Neutrophil (primary cell): Measurements from ENCODE around the gene ELL.

Experiments used
- H3K27ac ChIP-seq: fragments of 200-600 bp; sonication (generic); 2 replicates; pipeline ENCODE4 v1.5.1; 2016; ENCODE audit warnings: mild to moderate bottlenecking, moderate library complexity
- H3K27me3 ChIP-seq: fragments of 200-600 bp; sonication (generic); 2 replicates; pipeline ENCODE4 v1.6.0; 2016; ENCODE audit warnings: mild to moderate bottlenecking
- H3K36me3 ChIP-seq: fragments of 200-600 bp; sonication (generic); 2 replicates; pipeline ENCODE4 v1.5.1; 2017
- H3K4me1 ChIP-seq, 2 experiments: fragments of 200-600 bp in 1 of 2; sonication (generic) in 1 of 2; 1 replicate in 1 of 2; 2 replicates in 1 of 2; pipeline versions ENCODE4 v1.5.1 to v1.6.1; 2013 to 2016; ENCODE audit warnings: low read depth in 1 of 2, low read length in 1 of 2, mild to moderate bottlenecking in 1 of 2, moderate library complexity in 1 of 2; ENCODE audit not compliant: control insufficient read depth in 1 of 2, insufficient read depth in 1 of 2
- H3K4me3 ChIP-seq, 2 experiments: fragments of 200-600 bp in 1 of 2; sonication (generic) in 1 of 2; 1 replicate in 1 of 2; 2 replicates in 1 of 2; pipeline ENCODE4 v1.5.1; 2013 to 2016; ENCODE audit warnings: low read depth in 1 of 2, low read length in 1 of 2, mild to moderate bottlenecking in 1 of 2, moderate library complexity in 1 of 2
- H3K9me3 ChIP-seq: fragments of 200-600 bp; sonication (generic); 2 replicates; pipeline ENCODE4 v1.5.1; 2016
- TF ChIP-seq, protein P1 (sequence below): fragments of 200-600 bp; sonication (generic); IDR thresholded peaks from 2 replicates; pipeline ENCODE4 v1.5.1; 2016; ENCODE audit warnings: antibody characterized with exemption

The ELL gene

GRCh38 chr19:18558202-18558555 lies 36.3 kb upstream of the ELL start:
- Histone ChIP-seq H3K4me1 (peaks cover 10 to 22% of the 10 kb centered on the region in 2 experiments), H3K27me3 (no peaks in the 10 kb centered on the region), H3K4me3 (peak overlapping the region; percentile 93 to 96), H3K27ac (peak overlapping the region; percentile 89), H3K9me3 (no peaks in the 10 kb centered on the region), H3K36me3 (peaks cover 14% of the 10 kb centered on the region)
- TF ChIP-seq, protein P1, sequence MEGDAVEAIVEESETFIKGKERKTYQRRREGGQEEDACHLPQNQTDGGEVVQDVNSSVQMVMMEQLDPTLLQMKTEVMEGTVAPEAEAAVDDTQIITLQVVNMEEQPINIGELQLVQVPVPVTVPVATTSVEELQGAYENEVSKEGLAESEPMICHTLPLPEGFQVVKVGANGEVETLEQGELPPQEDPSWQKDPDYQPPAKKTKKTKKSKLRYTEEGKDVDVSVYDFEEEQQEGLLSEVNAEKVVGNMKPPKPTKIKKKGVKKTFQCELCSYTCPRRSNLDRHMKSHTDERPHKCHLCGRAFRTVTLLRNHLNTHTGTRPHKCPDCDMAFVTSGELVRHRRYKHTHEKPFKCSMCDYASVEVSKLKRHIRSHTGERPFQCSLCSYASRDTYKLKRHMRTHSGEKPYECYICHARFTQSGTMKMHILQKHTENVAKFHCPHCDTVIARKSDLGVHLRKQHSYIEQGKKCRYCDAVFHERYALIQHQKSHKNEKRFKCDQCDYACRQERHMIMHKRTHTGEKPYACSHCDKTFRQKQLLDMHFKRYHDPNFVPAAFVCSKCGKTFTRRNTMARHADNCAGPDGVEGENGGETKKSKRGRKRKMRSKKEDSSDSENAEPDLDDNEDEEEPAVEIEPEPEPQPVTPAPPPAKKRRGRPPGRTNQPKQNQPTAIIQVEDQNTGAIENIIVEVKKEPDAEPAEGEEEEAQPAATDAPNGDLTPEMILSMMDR: no peak

DNA sequence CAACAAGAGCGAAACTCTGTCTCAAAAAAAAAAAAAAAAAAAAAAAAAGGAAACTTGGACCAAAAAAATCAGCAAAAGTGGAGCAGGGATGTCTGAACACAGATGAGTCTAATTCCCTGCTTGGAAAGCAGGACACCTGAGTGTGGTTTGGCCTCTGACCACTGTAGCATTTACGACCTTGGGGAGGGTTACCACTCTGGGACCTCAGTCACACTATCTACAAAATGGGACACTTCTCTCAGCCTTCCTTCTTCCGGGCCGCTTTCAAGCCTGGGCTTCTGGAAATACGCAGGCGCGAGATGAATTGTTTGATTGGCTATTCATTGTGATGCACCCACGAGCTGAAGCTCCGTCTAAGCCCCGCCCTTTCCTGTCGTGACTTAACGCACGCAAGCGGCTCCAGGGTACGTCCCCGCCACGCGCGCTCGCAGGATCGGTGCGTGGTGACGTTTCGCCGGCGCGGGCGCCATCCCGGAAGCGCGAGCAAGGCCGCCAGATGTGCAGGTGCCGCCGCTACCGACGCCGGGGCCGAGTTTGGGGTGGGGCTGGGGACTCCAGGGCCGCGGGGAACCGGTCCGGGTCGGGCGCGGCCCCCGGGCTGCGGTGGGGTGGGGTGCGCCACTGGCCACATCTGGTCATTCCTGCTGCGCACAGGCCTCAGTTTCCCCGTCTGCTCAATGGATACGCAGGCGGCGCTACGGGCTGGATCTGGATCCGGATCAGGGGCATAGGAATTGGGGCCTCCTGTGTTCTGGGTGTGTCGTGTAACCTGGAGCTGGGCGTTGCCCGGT lies 35.7 kb upstream of the ELL start, which contains the start of gene KXD1:
TSS of gene KXD1 (plus strand) at position 460 of the 791 bp plus-strand sequence. CDS start 4,187 bp downstream, outside the sequence.
- peaks cover 9% of the 10 kb centered on the region for H3K36me3 ChIP-seq
- peak within 1 kb of the TSS; percentile 93 to 96 for H3K4me3 ChIP-seq
- H3K9me3 ChIP-seq: no peaks in the 10 kb centered on the region
- peak within 1 kb of the TSS; percentile 89 for H3K27ac ChIP-seq
- TF ChIP-seq, protein P1: peak; percentile 34
- H3K4me1 ChIP-seq: peaks cover 10 to 22% of the 10 kb centered on the region in 2 experiments
- no peaks in the 10 kb centered on the region for H3K27me3 ChIP-seq

DNA sequence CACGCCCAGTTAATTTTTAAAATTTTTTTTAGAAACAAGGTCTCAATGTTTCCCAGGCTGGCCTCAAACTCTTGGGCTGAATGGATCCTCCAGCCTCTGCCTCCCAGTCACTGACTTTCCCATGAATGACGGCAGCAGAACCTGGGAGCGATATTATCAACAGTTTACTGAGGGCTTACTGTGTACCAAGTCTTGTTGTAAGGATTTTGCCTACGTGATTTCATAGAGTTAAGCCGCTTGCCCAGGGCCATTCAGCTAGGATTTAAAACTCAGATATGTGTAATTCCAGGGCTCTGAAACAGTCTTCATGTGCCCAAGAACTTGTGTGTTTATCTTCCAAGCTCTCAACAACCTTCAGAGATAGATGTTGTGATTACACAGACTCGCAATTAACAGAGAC lies 29.8 kb upstream of the ELL start:
- H3K27ac ChIP-seq: no peak overlapping the region
- H3K27me3 ChIP-seq: peaks cover 7% of the 10 kb centered on the region
- H3K4me3 ChIP-seq: no peak overlapping the region
- no peaks in the 10 kb centered on the region for H3K36me3 ChIP-seq
- no peaks in the 10 kb centered on the region for H3K9me3 ChIP-seq
- H3K4me1 ChIP-seq: no peaks in the 10 kb centered on the region
- TF ChIP-seq, protein P1: no peak

DNA sequence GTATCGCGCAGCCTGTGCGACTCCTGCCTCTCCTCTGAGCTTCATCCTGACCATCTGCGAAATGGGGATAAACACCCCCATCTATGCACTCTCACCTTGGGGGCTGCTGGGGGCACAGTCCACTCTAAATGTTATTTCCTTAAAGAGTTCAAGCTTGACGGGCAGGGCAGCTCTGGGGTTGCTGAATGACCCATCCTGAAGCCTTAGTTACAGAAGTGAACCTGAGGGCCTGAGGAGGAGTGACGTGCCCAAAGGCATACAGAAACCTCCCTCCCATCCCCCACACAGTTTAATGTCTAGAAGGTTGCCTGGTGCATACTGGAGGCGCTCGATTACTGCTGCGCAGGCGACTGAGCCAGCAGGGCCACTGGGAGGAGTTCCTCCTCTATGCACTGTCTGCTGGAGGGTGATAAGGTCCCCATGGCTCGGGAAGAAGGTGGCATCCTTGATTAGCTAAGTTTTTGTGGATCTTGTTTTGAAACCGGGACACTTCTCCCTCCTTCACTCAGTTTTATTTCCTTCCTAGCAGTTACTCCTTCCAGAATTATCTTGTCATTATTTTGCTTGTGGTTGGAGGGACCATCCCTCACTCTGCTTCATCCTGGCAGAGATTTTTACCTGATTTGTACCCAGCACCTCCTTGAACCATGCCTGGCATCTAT lies 22.1 kb upstream of the ELL start:
- Histone ChIP-seq H3K27ac (peak overlapping the region; percentile 95), H3K4me1 (peaks cover 41 to 42% of the 10 kb centered on the region in 2 experiments), H3K9me3 (no peaks in the 10 kb centered on the region), H3K36me3 (peaks cover 30% of the 10 kb centered on the region), H3K4me3 (peak overlapping the region; percentile 73 to 82), H3K27me3 (no peaks in the 10 kb centered on the region)
- TF ChIP-seq, protein P1: peak; percentile 47

- H3K27ac ChIP-seq: peak within 1 kb of the TSS; percentile 95
- TF ChIP-seq, protein P1: no peak
- peak within 1 kb of the TSS; percentile 73 to 82 for H3K4me3 ChIP-seq
- H3K27me3 ChIP-seq: no peaks in the 10 kb centered on the region
- no peaks in the 10 kb centered on the region for H3K9me3 ChIP-seq
- H3K4me1 ChIP-seq: peaks cover 41 to 42% of the 10 kb centered on the region in 2 experiments
- peaks cover 38% of the 10 kb centered on the region for H3K36me3 ChIP-seq
Measured at GRCh38 chr19:18542941-18543813, 21.3 kb upstream of the ELL start, which contains the start of gene FKBP8. Gene FKBP8, minus strand, starts transcription at chr19:18543573. Its CDS starts 1,603 bp downstream, at chr19:18541970.
